Measurements from ENCODE around the gene NDUFB10.

DNA sequence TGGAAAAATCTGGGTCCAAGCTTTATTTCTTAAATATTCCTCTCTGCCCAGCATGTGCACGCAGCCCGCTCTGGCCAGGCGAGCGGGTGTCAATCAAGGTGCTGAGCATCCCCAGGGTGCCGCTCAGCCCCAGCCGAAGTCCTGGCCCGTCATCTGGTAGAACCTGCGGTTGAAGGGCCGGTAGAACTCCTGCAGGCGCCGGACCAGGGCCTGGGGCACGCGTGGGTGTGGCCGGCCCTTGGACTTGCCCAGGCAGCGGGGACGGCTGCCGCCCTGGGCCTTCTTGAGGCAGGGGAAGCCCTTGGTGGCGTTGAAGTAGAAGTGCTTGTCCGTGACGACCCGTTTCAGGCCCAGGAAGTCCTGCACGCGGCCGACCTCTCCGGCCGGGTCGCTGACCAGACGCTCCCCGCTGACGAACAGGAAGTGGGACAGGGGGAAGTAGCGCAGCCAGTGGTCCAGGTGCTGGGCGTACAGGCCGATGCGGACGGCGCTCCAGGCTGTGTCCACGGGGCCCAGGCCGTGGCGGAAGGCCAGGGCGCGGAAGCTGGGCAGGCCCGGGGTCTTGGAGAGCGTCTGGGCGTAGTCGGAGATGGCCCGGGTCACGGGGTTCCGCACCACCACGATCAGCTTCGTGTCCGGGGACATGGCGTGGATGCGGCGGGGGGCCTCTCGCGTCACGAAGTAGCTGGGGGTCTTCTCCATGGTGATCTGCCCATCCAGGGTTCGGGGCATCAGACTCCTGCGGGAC lies 47.7 kb upstream of the NDUFB10 start:
- TF ChIP-seq, protein P1, sequence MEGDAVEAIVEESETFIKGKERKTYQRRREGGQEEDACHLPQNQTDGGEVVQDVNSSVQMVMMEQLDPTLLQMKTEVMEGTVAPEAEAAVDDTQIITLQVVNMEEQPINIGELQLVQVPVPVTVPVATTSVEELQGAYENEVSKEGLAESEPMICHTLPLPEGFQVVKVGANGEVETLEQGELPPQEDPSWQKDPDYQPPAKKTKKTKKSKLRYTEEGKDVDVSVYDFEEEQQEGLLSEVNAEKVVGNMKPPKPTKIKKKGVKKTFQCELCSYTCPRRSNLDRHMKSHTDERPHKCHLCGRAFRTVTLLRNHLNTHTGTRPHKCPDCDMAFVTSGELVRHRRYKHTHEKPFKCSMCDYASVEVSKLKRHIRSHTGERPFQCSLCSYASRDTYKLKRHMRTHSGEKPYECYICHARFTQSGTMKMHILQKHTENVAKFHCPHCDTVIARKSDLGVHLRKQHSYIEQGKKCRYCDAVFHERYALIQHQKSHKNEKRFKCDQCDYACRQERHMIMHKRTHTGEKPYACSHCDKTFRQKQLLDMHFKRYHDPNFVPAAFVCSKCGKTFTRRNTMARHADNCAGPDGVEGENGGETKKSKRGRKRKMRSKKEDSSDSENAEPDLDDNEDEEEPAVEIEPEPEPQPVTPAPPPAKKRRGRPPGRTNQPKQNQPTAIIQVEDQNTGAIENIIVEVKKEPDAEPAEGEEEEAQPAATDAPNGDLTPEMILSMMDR (IDR thresholded peaks at IDR 0.05): no peak
- no peak for TF ChIP-seq POLR2A (IDR thresholded peaks at IDR 0.05)

Data from right lobe of liver (tissue), 4 donors.